Naive B cell (primary cell): ENCODE measurements around the gene SIX4. TPM values are rescaled to one million over a fixed set of nuclear protein-coding genes. Genes with fewer than 3 reads are reported as not detected.

ENCODE experiments used
- ATAC-seq, 2 donors: fragments of 150-1000 bp; cut with Tn5 transposase; 2 replicates each; pipeline ENCODE4 v1.10.0; 2021; ENCODE audit warnings: low read depth in 2 of 2, mild to moderate bottlenecking in 2 of 2, moderate library complexity in 2 of 2
- DNase-seq: peaks from one replicate; pipeline ENCODE4 v3.0.0; 2022
- H3K27ac Mint-ChIP-seq, 6 donors: one replicate each; pipeline ENCODE4 v1.8.0; 2020 to 2022; ENCODE audit warnings: mild to moderate bottlenecking in 6 of 6, mixed read lengths in 6 of 6, moderate library complexity in 5 of 6, inconsistent platforms in 2 of 6
- H3K27me3 Mint-ChIP-seq, 3 donors: one replicate each; pipeline ENCODE4 v1.8.0; 2021 to 2022; ENCODE audit warnings: mixed read lengths in 3 of 3, mild to moderate bottlenecking in 1 of 3
- H3K36me3 Mint-ChIP-seq, 2 donors: one replicate each; pipeline ENCODE4 v1.8.0; 2020 to 2022; ENCODE audit warnings: mixed read lengths in 2 of 2, inconsistent platforms in 1 of 2, mild to moderate bottlenecking in 1 of 2
- H3K4me1 Mint-ChIP-seq, 3 donors: one replicate each; pipeline ENCODE4 v1.8.0; 2020 to 2022; ENCODE audit warnings: mixed read lengths in 3 of 3, inconsistent platforms in 1 of 3, mild to moderate bottlenecking in 1 of 3, moderate library complexity in 1 of 3
- H3K4me3 Mint-ChIP-seq, 8 donors: one replicate each; pipeline ENCODE4 v1.8.0; 2020 to 2022; ENCODE audit warnings: mild to moderate bottlenecking in 8 of 8, mixed read lengths in 8 of 8, moderate library complexity in 8 of 8, inconsistent platforms in 2 of 8
- H3K9me3 Mint-ChIP-seq, 7 donors: one replicate each; pipeline ENCODE4 v1.8.0; 2020 to 2022; ENCODE audit warnings: mixed read lengths in 7 of 7, mild to moderate bottlenecking in 5 of 7, inconsistent platforms in 2 of 7, moderate library complexity in 1 of 7
- polyA plus RNA-seq, 6 donors: library from polyadenylated mRNA; unstranded; fragments of 300-500 nt; fragmentation: Illumina TruSeq; gene quantifications; one replicate each; pipeline ENCODE4 v1.2.3, GENCODE V29; 2021; ENCODE audit warnings: low read depth in 6 of 6

Gene SIX4
- polyA plus RNA-seq, 6 donors from 2014 or later, result not detected

GRCh38 chr14:60670989-60671388 lies 53.2 kb downstream of the SIX4 start:
- no peak overlapping the region for H3K4me3 Mint-ChIP-seq
- no peak for DNase-seq
- no peak for ATAC-seq
- peaks cover 5 to 16% (median 12%) of the 10 kb centered on the region in 3 donors for H3K27me3 Mint-ChIP-seq
- no peak overlapping the region for H3K27ac Mint-ChIP-seq
- peaks cover 0 to 5% (median 0%) of the 10 kb centered on the region in 7 donors for H3K9me3 Mint-ChIP-seq
- no peaks in the 10 kb centered on the region for H3K4me1 Mint-ChIP-seq
- no peaks in the 10 kb centered on the region for H3K36me3 Mint-ChIP-seq

DNA sequence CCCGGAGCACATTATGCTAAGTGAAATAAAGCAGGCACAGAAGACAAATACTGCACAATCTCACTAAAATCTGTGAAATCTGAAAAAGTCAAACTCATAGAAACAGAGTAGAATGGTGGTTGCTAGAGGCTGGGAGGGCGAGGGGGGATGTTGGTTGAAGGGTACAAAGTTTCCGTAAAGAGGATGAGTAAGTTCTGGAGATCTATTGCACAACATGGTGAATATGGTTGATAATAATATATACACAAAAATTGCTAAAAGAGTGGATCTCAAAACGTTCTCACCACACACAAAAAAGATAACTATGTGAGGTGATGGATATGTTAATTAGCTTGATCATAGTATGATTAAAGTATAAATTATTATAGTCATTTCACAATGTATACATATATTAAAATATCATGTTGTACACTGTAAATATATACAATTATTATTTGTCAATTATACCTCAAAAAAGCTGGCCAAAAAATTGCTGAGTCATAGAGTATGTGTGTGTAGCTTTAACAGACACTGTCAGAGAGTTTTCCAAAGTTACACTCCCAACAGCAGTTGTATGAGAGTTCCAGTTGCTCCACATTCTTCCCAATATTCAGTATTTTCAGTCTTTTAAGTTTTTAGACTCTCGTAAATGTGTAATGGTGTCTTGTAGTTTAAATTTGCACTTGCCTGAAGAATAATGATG lies 55.6 kb downstream of the SIX4 start:
- ATAC-seq (no peak), DNase-seq (no peak)
- peaks cover 10 to 26% (median 24%) of the 10 kb centered on the region in 3 donors for H3K27me3 Mint-ChIP-seq
- H3K36me3 Mint-ChIP-seq, result no peaks in the 10 kb centered on the region
- H3K4me3 Mint-ChIP-seq, result no peak overlapping the region
- H3K27ac Mint-ChIP-seq, result no peak overlapping the region
- peaks cover 0 to 5% (median 0%) of the 10 kb centered on the region in 7 donors for H3K9me3 Mint-ChIP-seq
- H3K4me1 Mint-ChIP-seq, result no peaks in the 10 kb centered on the region

GRCh38 chr14:60665177-60665550 lies 59.0 kb downstream of the SIX4 start:
- Mint-ChIP-seq H3K4me1 (no peaks in the 10 kb centered on the region), H3K4me3 (no peak overlapping the region), H3K9me3 (peaks cover 0 to 3% (median 0%) of the 10 kb centered on the region in 7 donors), H3K27ac (no peak overlapping the region), H3K27me3 (peaks cover 26 to 44% (median 37%) of the 10 kb centered on the region in 3 donors), H3K36me3 (no peaks in the 10 kb centered on the region)
- ATAC-seq, result no peak
- no peak for DNase-seq

DNA sequence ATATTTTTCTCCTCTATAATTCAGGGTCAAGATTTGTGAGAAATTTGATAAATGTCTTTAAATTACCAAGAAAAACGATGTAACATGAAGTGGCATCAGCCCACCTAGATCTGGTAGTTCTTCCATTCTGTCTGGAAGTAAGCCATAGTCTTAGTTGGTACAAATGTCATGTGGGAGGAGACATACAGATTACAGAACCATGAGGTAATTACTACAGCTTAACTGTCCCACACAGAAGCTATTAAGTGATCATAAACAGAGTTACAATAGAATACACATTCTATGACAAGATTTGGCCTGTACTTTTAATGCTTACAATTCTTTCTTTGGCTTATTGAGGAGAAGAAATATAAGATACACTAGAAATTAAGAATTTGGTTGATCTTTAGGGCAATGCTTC lies 61.2 kb downstream of the SIX4 start:
- peaks cover 0 to 6% (median 0%) of the 10 kb centered on the region in 7 donors for H3K9me3 Mint-ChIP-seq
- no peak overlapping the region for H3K4me3 Mint-ChIP-seq
- no peaks in the 10 kb centered on the region for H3K36me3 Mint-ChIP-seq
- H3K4me1 Mint-ChIP-seq, result peaks cover 3 to 9% (median 9%) of the 10 kb centered on the region in 3 donors
- ATAC-seq (no peak), DNase-seq (no peak)
- H3K27ac Mint-ChIP-seq, result no peak overlapping the region
- H3K27me3 Mint-ChIP-seq, result peaks cover 43 to 61% (median 57%) of the 10 kb centered on the region in 3 donors

DNA sequence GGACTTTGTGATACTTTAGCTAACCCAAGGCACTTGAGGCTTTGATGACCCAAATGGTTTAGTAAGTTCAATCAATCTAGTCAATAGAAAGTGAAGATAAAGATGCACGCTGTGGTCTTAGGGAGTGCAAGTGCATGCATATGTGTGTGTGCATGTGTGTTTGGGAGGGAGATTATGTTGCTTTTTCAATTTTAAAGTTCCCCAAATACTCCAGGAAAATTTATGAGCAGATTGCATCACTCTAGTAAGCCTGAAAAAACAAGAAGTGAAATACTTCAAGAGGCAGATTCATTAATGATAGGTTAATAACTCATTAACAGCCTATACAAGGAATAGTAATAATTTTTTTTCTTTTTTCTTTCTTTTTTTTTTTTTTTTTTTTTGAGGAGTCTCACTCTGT lies 62.4 kb downstream of the SIX4 start:
- Mint-ChIP-seq H3K27ac (no peak overlapping the region), H3K36me3 (no peaks in the 10 kb centered on the region), H3K9me3 (peaks cover 0 to 12% (median 0%) of the 10 kb centered on the region in 7 donors), H3K4me1 (peaks cover 9 to 22% (median 18%) of the 10 kb centered on the region in 3 donors), H3K4me3 (no peak overlapping the region), H3K27me3 (peaks cover 47 to 71% (median 68%) of the 10 kb centered on the region in 3 donors)
- DNase-seq, result no peak
- no peak for ATAC-seq

Other genes with a start within 250 kb of the SIX4 start
- not detected for gene C14orf39, start 238.3 kb downstream of the SIX4 start, polyA plus RNA-seq
- gene SIX6, start 215.2 kb downstream of the SIX4 start, polyA plus RNA-seq, result not detected
- not detected for gene SIX1, start 74.9 kb downstream of the SIX4 start, polyA plus RNA-seq
- gene MNAT1, start 10.4 kb upstream of the SIX4 start, polyA plus RNA-seq, result 10 to 100 TPM; 14.5 to 27.4 (median 22.1) TPM